SU-DHL-6 (cell line): ENCODE measurements around the gene ADAT3.

Source experiments
- CTCF ChIP-seq: fragments of 200-600 bp; sonication (generic); IDR thresholded peaks from one replicate; pipeline ENCODE4 v1.5.1; 2017; ENCODE audit warnings: antibody characterized with exemption, mild to moderate bottlenecking, low read length, moderate library complexity; ENCODE audit not compliant: insufficient read depth, poor library complexity, severe bottlenecking
- EZH2phosphoT487 ChIP-seq: fragments of 200-600 bp; sonication (generic), shearing (Covaris generic); conservative IDR thresholded peaks from 2 replicates; pipeline ENCODE4 v1.6.1; 2018; ENCODE audit warnings: mild to moderate bottlenecking, antibody characterized with exemption, low read length, moderate library complexity, mixed read lengths

GRCh38 chr19:1862424-1863327 is 42.5 kb upstream of the ADAT3 start:
- TF ChIP-seq CTCF: no peak
- no peak for TF ChIP-seq EZH2phosphoT487
